NCI-H82 treated with DMSO at 0.1 percent for 48 hours (cell line): ENCODE measurements around the gene SIPA1L3.

ENCODE experiments used
- DNase-seq: peaks from one replicate; lab custom pipeline; 2025; ENCODE audit not compliant: unreplicated experiment; lab: John Stamatoyannopoulos, UW

The SIPA1L3 gene

DNA sequence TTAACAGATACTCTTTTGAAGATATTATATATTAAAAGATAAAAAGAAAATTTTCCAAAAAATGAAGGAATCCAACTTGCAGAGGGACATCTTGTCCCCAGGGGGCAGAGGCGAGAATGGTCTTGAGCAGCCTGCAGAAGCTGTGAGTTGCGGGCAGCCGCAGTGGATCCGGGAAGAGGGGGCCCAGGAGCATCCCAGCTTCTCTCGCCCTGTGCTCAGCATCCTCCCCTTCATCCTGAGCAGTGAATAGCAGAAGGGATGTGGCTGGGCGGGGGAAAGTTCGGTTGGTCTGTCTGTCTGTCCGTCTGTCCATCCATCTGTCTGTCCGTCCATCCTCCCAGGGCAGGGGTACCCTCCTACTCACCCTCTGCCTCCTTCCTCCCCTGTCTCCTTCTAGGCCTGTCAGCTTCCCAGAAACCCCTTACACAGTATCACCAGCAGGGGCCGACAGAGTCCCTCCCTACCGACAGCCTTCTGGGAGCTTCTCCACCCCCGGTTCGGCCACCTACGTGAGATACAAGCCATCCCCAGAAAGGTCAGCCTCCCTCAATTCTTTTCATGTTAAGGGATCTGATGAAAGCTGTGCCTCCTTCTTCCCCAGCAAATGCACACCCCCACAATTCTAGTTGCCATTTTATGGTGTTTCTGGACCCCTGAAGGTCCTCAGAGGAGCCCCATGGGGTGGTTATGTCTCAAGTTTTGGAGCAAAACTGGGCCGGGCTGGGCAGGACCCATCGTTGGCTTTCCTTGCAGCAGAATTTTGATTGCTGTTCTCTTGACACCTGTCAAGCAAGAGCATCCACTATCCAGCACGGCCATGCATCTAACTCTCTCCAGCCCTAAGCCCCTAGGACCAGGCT is 235.4 kb downstream of the SIPA1L3 start:
- DNase-seq: peak; percentile 40

DNA sequence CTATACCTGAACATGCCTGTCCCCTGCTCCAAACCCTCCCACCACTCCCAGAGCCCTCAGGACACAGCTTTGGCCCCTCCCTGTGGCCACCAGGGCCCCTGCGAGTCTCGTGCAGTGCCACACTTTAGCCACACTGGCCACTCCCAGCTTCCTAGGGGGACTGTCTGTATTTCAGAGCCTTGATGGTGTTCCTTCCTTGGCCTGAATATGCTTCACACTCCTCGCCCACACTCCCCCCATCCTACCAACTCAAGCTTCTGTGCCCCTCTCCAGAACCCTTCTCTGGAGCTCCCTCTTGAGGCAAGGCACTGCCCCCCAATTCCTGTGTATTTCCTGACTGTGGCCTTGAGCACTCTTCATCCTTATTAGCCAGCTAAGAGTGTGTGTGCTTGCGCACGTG is 236.8 kb downstream of the SIPA1L3 start:
- DNase-seq: no peak

GRCh38 chr19:38144667-38145066 is 237.7 kb downstream of the SIPA1L3 start:
- DNase-seq: no peak

DNA sequence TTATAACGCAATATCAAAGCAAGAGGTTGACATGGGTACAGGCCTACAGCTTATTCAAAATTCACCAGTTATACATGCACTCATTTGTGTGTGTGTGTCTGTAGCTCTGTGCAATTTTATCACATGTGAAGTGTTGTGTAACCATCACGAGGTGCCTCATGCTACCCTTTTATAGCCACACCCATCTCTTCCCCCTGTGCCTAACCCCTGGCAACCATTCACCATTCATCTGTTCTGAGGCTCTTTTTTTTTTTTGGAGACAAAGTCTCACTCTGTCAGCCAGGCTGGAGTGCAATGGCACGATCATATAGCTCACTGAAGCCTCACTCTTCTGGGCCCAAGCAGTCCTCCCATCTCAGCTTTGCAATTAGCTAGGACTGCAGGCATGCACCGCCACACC is 238.6 kb downstream of the SIPA1L3 start:
- no peak for DNase-seq

DNA sequence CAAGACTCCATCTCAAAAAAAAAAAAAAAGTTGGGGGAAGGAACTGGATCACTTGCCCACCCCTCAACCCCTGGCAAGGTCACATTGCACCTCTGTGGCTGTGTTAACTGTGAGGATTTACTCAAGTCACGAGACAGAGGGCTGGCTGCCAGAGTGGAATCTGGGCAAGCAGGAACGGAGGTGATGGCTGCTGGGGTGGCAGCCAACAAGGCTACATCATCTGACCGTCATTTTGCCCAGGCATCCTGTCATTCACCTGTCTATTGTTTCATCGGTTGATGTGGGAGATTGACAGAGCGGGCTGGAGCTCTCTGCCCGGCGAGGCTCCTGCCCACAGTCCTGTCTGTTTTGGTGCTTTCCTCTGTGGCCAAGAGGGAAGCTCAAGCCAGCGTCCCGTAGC is 241.3 kb downstream of the SIPA1L3 start:
- no peak for DNase-seq

GRCh38 chr19:38149661-38150061 is 242.7 kb downstream of the SIPA1L3 start:
- DNase-seq: no peak

GRCh38 chr19:38151242-38151641 is 244.2 kb downstream of the SIPA1L3 start:
- no peak for DNase-seq

DNA sequence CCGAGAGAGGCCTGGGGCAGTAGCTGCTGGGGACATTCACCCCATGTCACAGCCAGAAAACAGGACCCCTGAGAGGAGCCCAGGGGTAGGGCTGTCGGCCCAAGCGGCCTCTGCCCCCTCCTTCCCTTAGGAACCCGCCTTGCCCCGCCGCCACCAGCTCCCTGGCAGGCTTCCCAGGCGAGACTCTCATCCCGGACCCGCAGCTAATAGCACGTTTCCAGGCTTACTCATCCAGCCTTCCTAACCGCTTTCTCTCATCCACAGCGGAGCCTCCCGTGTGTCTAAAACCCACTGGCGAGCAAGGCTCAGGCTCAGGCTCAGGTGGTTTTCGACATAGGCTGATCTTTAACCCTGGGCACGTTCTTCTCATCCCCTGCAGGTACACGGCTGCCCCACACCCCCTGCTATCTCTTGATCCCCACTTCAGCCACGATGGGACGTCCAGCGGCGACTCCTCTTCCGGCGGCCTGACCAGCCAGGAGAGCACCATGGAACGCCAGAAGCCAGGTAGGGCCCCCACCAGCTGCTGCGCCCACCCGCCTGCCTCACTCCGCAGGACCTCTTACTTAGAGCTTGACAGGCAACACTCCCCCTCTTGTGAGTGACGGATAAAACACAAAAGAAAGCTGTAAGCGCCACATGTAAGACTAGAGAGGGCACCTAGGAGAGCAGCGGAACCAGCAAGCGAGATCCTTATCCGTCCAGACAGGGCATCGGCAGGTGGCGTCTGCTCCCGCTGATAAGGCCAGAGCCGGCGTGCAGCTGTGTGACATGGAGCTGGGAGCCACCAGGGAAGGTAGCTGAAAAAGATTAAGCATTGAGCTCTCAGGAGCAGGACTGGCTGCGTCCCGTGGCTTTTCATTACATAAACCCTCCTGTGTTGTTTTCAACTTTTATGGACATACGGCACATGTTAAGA is 245.7 kb downstream of the SIPA1L3 start:
- DNase-seq: peak; percentile 56

GRCh38 chr19:38155453-38155852 is 248.4 kb downstream of the SIPA1L3 start:
- DNase-seq: no peak

DNA sequence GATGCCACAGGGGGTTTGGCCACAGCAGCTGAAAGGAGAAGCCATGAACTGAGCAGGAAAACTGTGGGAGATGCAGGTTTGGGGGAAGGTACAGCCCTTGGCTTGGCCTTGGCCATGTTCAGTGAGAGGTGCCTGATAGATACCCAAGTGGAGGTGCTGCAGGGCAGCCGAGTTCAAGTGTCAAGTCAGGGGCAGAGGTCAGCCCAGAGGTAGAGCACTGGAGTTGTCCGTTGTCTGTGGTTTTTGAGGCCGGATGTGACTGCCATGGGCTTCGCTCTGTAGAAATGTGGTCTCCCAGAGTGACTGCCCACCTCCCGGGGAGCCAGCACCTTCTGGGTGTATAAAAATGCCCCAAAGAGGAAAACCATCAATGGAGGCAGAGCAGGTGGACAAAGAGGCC is 251.7 kb downstream of the SIPA1L3 start:
- no peak for DNase-seq

GRCh38 chr19:38162094-38162493 is 255.1 kb downstream of the SIPA1L3 start:
- no peak for DNase-seq

- DNase-seq: no peak
Observed at GRCh38 chr19:38162632-38163031, 255.6 kb downstream of the SIPA1L3 start.

- no peak for DNase-seq
Observed at GRCh38 chr19:38163419-38164290, 256.6 kb downstream of the SIPA1L3 start.

- no peak for DNase-seq
Observed at GRCh38 chr19:38164526-38164925, 257.5 kb downstream of the SIPA1L3 start.

- DNase-seq: no peak
Observed at GRCh38 chr19:38165335-38165734, 258.3 kb downstream of the SIPA1L3 start.

DNA sequence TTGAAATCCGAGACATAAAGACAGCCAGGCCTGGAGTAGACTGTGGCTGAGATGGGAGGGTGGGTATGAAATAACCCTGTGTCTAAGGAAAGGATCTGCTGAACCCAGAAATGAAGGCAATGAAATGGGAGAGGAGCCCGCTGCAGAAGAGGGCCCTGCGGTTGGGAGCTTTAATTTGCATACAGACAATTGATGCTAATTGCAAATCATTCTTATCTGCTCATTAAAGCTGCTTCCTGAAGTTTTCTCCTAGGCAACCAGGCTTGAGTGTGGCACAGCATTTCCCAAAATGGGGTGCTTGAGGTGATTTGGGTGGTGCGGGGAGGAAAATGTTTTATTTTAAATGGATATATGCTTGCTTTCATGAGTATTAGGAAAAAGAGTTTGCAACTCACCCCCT is 261.6 kb downstream of the SIPA1L3 start:
- no peak for DNase-seq

DNA sequence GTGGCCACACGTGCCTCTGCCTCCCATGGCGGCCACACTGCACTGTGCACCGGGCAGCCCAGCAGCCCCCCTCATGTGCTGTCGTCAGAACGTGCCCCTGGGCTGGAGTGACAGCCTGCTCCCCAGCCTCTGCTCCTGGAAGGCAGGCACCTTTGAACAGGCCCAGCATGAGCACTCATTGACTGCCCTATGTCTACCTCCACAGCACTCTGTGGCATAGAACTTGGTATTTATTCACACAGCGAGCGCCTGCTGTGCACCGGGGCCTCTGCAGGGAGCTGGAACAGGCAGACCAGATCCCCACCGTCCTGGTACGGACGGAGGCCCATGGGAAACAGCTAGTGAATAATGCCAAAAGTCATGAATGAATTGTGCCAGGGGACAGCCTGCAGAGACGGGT is 263.3 kb downstream of the SIPA1L3 start:
- no peak for DNase-seq

- no peak for DNase-seq
Observed at GRCh38 chr19:38172001-38172400, 265.0 kb downstream of the SIPA1L3 start.

- no peak for DNase-seq
Observed at GRCh38 chr19:38173291-38174041, 266.5 kb downstream of the SIPA1L3 start.

DNA sequence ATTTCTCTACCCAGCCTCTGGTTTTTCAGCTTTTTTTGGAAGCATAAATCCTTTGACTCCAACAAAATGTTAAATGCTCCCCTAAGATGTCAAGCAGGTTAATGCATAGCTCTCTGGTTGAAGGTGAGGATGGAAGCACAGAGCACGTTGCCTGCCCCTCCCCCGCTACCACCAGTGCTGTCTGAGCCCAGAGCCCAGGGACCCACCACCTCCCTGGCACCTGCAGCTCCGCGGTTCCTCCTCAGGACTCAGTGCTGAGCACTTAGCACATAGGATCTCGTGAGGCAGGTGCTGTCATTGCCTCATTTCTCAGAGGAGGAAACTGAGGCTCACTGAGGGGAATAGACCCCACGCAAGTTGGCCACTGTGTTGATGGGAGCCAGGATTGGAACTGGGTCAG is 268.4 kb downstream of the SIPA1L3 start:
- DNase-seq: no peak
